NCI-H524 treated with DMSO at 0.1 percent for 48 hours (cell line): ENCODE measurements around the gene COPG2.
"Not testable (repeated sequence)": the region's sequence is repeated elsewhere in the genome, so short reads cannot be mapped to it uniquely, and the experiment has no call there.

ENCODE experiments used
- DNase-seq: peaks from one replicate; lab custom pipeline; 2025; lab: John Stamatoyannopoulos, UW

COPG2 gene

GRCh38 chr7:130650611-130651120 lies 17.9 kb downstream of the COPG2 start:
- DNase-seq, result no peak

- DNase-seq, result no peak
Measured at GRCh38 chr7:130649004-130649790, 19.4 kb downstream of the COPG2 start.

- DNase-seq, result no peak
Measured at GRCh38 chr7:130648580-130648979, 20.0 kb downstream of the COPG2 start.

- DNase-seq, result no peak
Measured at GRCh38 chr7:130642383-130642782, 26.2 kb downstream of the COPG2 start.

GRCh38 chr7:130641497-130641896 lies 27.1 kb downstream of the COPG2 start:
- no peak for DNase-seq

GRCh38 chr7:130641040-130641439 lies 27.5 kb downstream of the COPG2 start:
- no peak for DNase-seq

- no peak for DNase-seq
Measured at GRCh38 chr7:130639388-130639787, 29.2 kb downstream of the COPG2 start.

- no peak for DNase-seq
Measured at GRCh38 chr7:130632111-130632510, 36.4 kb downstream of the COPG2 start.

GRCh38 chr7:130628901-130629300 lies 39.6 kb downstream of the COPG2 start:
- DNase-seq, result no peak

GRCh38 chr7:130627775-130628174 lies 40.8 kb downstream of the COPG2 start:
- DNase-seq, result no peak

- DNase-seq, result no peak
Measured at GRCh38 chr7:130622866-130623265, 45.7 kb downstream of the COPG2 start.

GRCh38 chr7:130615583-130615982 lies 53.0 kb downstream of the COPG2 start:
- DNase-seq, result no peak

GRCh38 chr7:130614449-130614848 lies 54.1 kb downstream of the COPG2 start:
- DNase-seq, result no peak

GRCh38 chr7:130611218-130611617 lies 57.3 kb downstream of the COPG2 start:
- peak; percentile 85 for DNase-seq

GRCh38 chr7:130607066-130607465 lies 61.5 kb downstream of the COPG2 start:
- DNase-seq, result not testable (repeated sequence)

- DNase-seq, result no peak
Measured at GRCh38 chr7:130606161-130606560, 62.4 kb downstream of the COPG2 start.

GRCh38 chr7:130598056-130598455 lies 70.5 kb downstream of the COPG2 start:
- no peak for DNase-seq

GRCh38 chr7:130595986-130596385 lies 72.6 kb downstream of the COPG2 start:
- no peak for DNase-seq

GRCh38 chr7:130593033-130593432 lies 75.5 kb downstream of the COPG2 start:
- no peak for DNase-seq

- not testable (repeated sequence) for DNase-seq
Measured at GRCh38 chr7:130591464-130591863, 77.1 kb downstream of the COPG2 start.

GRCh38 chr7:130585932-130586331 lies 82.6 kb downstream of the COPG2 start:
- not testable (repeated sequence) for DNase-seq

GRCh38 chr7:130575110-130575509 lies 93.4 kb downstream of the COPG2 start:
- DNase-seq, result not testable (repeated sequence)

GRCh38 chr7:130570144-130570543 lies 98.4 kb downstream of the COPG2 start:
- not testable (repeated sequence) for DNase-seq

GRCh38 chr7:130566898-130567280 lies 101.7 kb downstream of the COPG2 start:
- no peak for DNase-seq
